ENCODE data around the gene UAP1L1. TPM values are rescaled to one million over a fixed set of nuclear protein-coding genes. Genes with fewer than 3 reads are reported as not detected.

Gene UAP1L1
- total RNA-seq, 1 experiment from 2014 or later, result 6.6 TPM

- TF ChIP-seq CTCF (conservative IDR thresholded peaks at IDR 0.05), result no peak
- Mint-ChIP-seq H3K27ac (peak within 1 kb of the TSS in 2 of 3 experiments; percentile 14 to 77; a peak in 3 of 7 replicates), H3K4me3 (peak within 1 kb of the TSS; percentile 82 to 93), H3K36me3 (ENCODE audit: insufficient read depth in 1 of 3, low read depth in 3 of 3) (peaks cover 0 to 12% (median 4%) of the 10 kb centered on the region in 3 experiments; a peak in 3 of 7 replicates), H3K27me3 (ENCODE audit: low read depth) (peaks cover 7% of the 10 kb centered on the region), H3K9me3 (no peaks in the 10 kb centered on the region), H3K4me1 (peaks cover 17 to 21% of the 10 kb centered on the region in 2 experiments)
- Histone ChIP-seq H2BK5ac (ENCODE audit: insufficient read length, low read length) (no peak within 1 kb of the TSS), H2BK12ac (ENCODE audit: insufficient read length, low read depth, low read length) (no peak within 1 kb of the TSS), H3K4me1 (ENCODE audit: insufficient read depth, low read length) (no peaks in the 10 kb centered on the region), H2BK15ac (ENCODE audit: low read depth, low read length) (no peak within 1 kb of the TSS; the same call in 1 of the 2 replicates), H3K56ac (ENCODE audit: insufficient read length, low read depth, low read length) (no peak within 1 kb of the TSS), H3K9me3 (ENCODE audit: control insufficient read depth, low read depth, low read length) (no peaks in the 10 kb centered on the region), H3K79me2 (ENCODE audit: insufficient read depth, low read length) (no peaks in the 10 kb centered on the region), H3K27me3 (ENCODE audit: insufficient read depth, low read length) (no peaks in the 10 kb centered on the region), H3K27ac (ENCODE audit: insufficient read length, low read depth, low read length) (no peak within 1 kb of the TSS), H3K4ac (ENCODE audit: low read depth, low read length) (no peak within 1 kb of the TSS), H3K23ac (ENCODE audit: insufficient read length, low read depth, low read length) (no peak within 1 kb of the TSS), H2AK5ac (ENCODE audit: insufficient read length, low read length) (no peak within 1 kb of the TSS), H3K79me1 (ENCODE audit: insufficient read depth, low read depth, low read length, poor library complexity, severe bottlenecking) (no peaks in the 10 kb centered on the region), H3K9ac (ENCODE audit: extremely low read depth, insufficient read length, low read length) (peak within 1 kb of the TSS; percentile 29), H4K20me1 (ENCODE audit: control insufficient read depth, insufficient read depth, insufficient read length) (no peaks in the 10 kb centered on the region), H4K8ac (replicated peaks; ENCODE audit: insufficient read length, low read depth, low read length) (no peak within 1 kb of the TSS), H3K14ac (ENCODE audit: insufficient read depth, low read length) (peak within 1 kb of the TSS; percentile 19; the same call in 1 of the 2 replicates), H3K23me2 (ENCODE audit: insufficient read length, low read depth, low read length, poor library complexity, severe bottlenecking) (peaks cover 12% of the 10 kb centered on the region), H3T11ph (ENCODE audit: low read length) (no peak within 1 kb of the TSS), H4K5ac (ENCODE audit: insufficient read length, low read depth, low read length) (no peak within 1 kb of the TSS), H2AFZ (ENCODE audit: low read length) (no peak within 1 kb of the TSS), H3K4me2 (ENCODE audit: insufficient read depth, insufficient read length, low read length) (peak within 1 kb of the TSS; percentile 79), H2BK20ac (ENCODE audit: low read depth, low read length, poor library complexity, severe bottlenecking) (no peak within 1 kb of the TSS), H3K18ac (ENCODE audit: insufficient read length, low read depth, low read length) (peak within 1 kb of the TSS; percentile 31), H4K91ac (ENCODE audit: insufficient read length, low read depth, low read length) (no peak within 1 kb of the TSS), H2BK120ac (ENCODE audit: low read depth, low read length, poor library complexity, severe bottlenecking) (no peak within 1 kb of the TSS)
- DNase-seq, result peak; percentile 100
- no CpG with 5 or more reads among the region's 101 CpGs for WGBS (ENCODE audit: extremely low coverage, insufficient read length, low lambda C conversion rate)
Observed at GRCh38 chr9:137086531-137087408, 9.5 kb downstream of the UAP1L1 start, which contains the start of gene MAN1B1. Gene MAN1B1 (plus strand): TSS chr9:137086985. CDS start chr9:137087000, 15 bp downstream.

Data from H9 (cell line).